HepG2 (cell line): ENCODE results near the gene PPA2. TPM values are rescaled to one million over a fixed set of nuclear protein-coding genes. Genes with fewer than 3 reads are reported as not detected.
A peak's percentile ranks its signal among the peaks of the same experiment; 100 is the strongest.

ENCODE experiments used
- CENPX ChIP-seq: sonication (generic); formaldehyde crosslinking; IDR thresholded peaks from 2 replicates; pipeline ENCODE4 v1.9.0; 2021; ENCODE audit warnings: mild to moderate bottlenecking, missing genetic modification reagents, moderate library complexity
- HOXA5 ChIP-seq: sonication (generic); formaldehyde crosslinking; IDR thresholded peaks from 2 replicates; pipeline ENCODE4 v1.4.0; 2020; ENCODE audit warnings: missing genetic modification reagents
- PLRG1 ChIP-seq: fragments of 450-650 bp; conservative IDR thresholded peaks from 2 replicates; pipeline ENCODE4 v1.6.1; 2016
- RAD21 ChIP-seq: fragments of 450-650 bp; formaldehyde crosslinking; IDR thresholded peaks from 2 replicates; pipeline ENCODE4 v1.5.0; 2020; ENCODE audit warnings: mild to moderate bottlenecking
- SIN3A ChIP-seq: IDR thresholded peaks from 2 replicates; pipeline ENCODE4 v1.6.1; 2011; ENCODE audit warnings: low read depth, mild to moderate bottlenecking, control low read depth, low read length, borderline replicate concordance
- SMC3 ChIP-seq: IDR thresholded peaks from 2 replicates; pipeline ENCODE4 v1.6.1; 2011; ENCODE audit warnings: low read length, improper control_type of control experiment
- SNAI1 ChIP-seq: sonication (generic); formaldehyde crosslinking; IDR thresholded peaks from 2 replicates; pipeline ENCODE4 v1.5.0; 2020; ENCODE audit warnings: mild to moderate bottlenecking, missing genetic modification reagents, borderline replicate concordance
- SRSF1 ChIP-seq: fragments of 200-400 bp; formaldehyde crosslinking; optimal IDR thresholded peaks from 2 replicates; pipeline ENCODE3; 2017; ENCODE audit warnings: mild to moderate bottlenecking, low read depth, low read length, moderate library complexity
- STAG1 ChIP-seq: sonication (generic); formaldehyde crosslinking; IDR thresholded peaks from 2 replicates; pipeline ENCODE4 v1.4.0; 2020; ENCODE audit warnings: missing genetic modification reagents
- ZNF17 ChIP-seq: sonication (generic); formaldehyde crosslinking; IDR thresholded peaks from 2 replicates; pipeline ENCODE4 v1.5.0; 2020; ENCODE audit warnings: mild to moderate bottlenecking, missing genetic modification reagents
- ZNF224 ChIP-seq: sonication (generic); formaldehyde crosslinking; IDR thresholded peaks from 2 replicates; pipeline ENCODE4 v1.5.0; 2020; ENCODE audit warnings: mild to moderate bottlenecking, missing genetic modification reagents
- ZNF230 ChIP-seq: sonication (generic); formaldehyde crosslinking; IDR thresholded peaks from 2 replicates; pipeline ENCODE4 v1.4.0; 2020; ENCODE audit warnings: mild to moderate bottlenecking, missing genetic modification reagents
- ZNF282 ChIP-seq: fragments of 450-650 bp; IDR thresholded peaks from 2 replicates; pipeline ENCODE4 v1.6.1; 2018; ENCODE audit not compliant: partially characterized antibody
- ZNF558 ChIP-seq: sonication (generic); formaldehyde crosslinking; IDR thresholded peaks from 2 replicates; pipeline ENCODE4 v1.9.0; 2022; ENCODE audit warnings: mild to moderate bottlenecking, missing genetic modification reagents, borderline replicate concordance
- ZNF850 ChIP-seq: sonication (generic); formaldehyde crosslinking; conservative IDR thresholded peaks from 2 replicates; pipeline ENCODE4 v1.9.0; 2021; ENCODE audit warnings: mild to moderate bottlenecking, missing genetic modification reagents
- polyA plus RNA-seq, 8 experiments: library from polyadenylated mRNA; depleted of rRNA in 3 of 8; stranded (reverse) in 7 of 8; unstranded in 1 of 8; fragments of >200 nt; fragmentation: Illumina TruSeq in 4 of 8; extraction: Trizol in 4 of 8; gene quantifications; 2 replicates each; pipeline versions ENCODE4 v1.2.1 to v1.2.3, GENCODE V29; 2011 to 2016; ENCODE audit warnings: low read depth in 4 of 8, missing spikeins in 1 of 8, mixed read lengths in 1 of 8; ENCODE audit not compliant: insufficient read depth in 1 of 8
- total RNA-seq, 5 experiments: library from RNA; depleted of rRNA; stranded (reverse); fragments of >200 nt; fragmentation: Illumina TruSeq; extraction: Trizol; gene quantifications; 2 replicates each; pipeline ENCODE4 v1.2.3, GENCODE V29; 2016; ENCODE audit warnings: low read depth in 1 of 5
- TF ChIP-seq, protein P1 (sequence below): IDR thresholded peaks from 2 replicates; pipeline ENCODE4 v1.6.1; 2016
- TF ChIP-seq, protein P2 (sequence below): sonication (generic); formaldehyde crosslinking; IDR thresholded peaks from 2 replicates; pipeline ENCODE4 v1.4.0; 2020; ENCODE audit warnings: missing genetic modification reagents, borderline replicate concordance
- TF ChIP-seq, protein P3 (sequence below): sonication (generic); formaldehyde crosslinking; IDR thresholded peaks from 2 replicates; pipeline ENCODE4 v1.8.1; 2023; ENCODE audit warnings: mild to moderate bottlenecking, missing genetic modification reagents
- TF ChIP-seq, protein P4 (sequence below): sonication (generic); formaldehyde crosslinking; IDR thresholded peaks from 2 replicates; pipeline ENCODE4 v1.5.0; 2020; ENCODE audit warnings: missing genetic modification reagents
- TF ChIP-seq, protein P5 (sequence below): IDR thresholded peaks from 2 replicates; pipeline ENCODE4 v1.6.1; 2016; ENCODE audit warnings: mild to moderate bottlenecking

The PPA2 gene
- total and polyA plus RNA-seq, 2 of the 13 experiments (the other 11 are each of a cell fraction or from before 2014, with no cell fraction given) = 44.2 to 70.6 TPM

DNA sequence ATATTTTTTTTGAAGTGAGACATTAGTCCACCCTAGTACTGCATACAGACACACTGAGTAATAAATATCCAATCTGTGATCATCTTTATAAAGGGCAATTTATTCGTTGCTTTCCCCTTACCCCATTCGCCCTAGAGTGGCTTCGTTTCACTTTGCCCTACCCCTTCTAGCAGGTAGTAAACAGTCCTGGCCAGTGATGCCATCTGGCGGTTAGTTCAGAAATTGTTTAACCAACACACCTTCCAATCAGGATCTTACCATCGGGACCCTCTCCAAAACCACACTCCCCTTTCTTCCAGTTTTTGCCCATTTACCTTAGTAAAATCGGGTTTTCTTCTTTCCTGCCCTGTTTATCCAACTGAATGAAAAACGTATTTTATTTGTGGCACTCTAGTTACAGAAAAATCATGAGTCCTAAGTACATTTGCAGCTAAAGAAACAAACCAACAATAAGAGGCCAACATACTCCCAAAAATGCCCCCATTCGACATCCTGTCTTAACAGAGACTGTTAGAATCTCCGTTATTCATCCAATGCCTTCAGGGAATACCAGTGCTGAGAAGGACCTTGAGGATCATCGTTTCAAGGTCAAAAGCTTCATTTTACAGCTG lies 2.2 kb downstream of the PPA2 start (continued):
- TF ChIP-seq, protein P1, sequence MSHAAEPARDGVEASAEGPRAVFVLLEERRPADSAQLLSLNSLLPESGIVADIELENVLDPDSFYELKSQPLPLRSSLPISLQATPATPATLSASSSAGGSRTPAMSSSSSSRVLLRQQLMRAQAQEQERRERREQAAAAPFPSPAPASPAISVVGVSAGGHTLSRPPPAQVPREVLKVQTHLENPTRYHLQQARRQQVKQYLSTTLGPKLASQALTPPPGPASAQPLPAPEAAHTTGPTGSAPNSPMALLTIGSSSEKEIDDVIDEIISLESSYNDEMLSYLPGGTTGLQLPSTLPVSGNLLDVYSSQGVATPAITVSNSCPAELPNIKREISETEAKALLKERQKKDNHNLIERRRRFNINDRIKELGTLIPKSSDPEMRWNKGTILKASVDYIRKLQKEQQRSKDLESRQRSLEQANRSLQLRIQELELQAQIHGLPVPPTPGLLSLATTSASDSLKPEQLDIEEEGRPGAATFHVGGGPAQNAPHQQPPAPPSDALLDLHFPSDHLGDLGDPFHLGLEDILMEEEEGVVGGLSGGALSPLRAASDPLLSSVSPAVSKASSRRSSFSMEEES (CRISPR knock-in tag) = no peak
- TF ChIP-seq ZNF17 (CRISPR knock-in tag) (no peak), SRSF1 (no peak), SMC3 (peak; percentile 85), ZNF224 (CRISPR knock-in tag) (no peak), ZNF282 (no peak), ZNF230 (CRISPR knock-in tag) (no peak), SIN3A (no peak), SNAI1 (no peak), ZNF850 (CRISPR knock-in tag) (no peak), HOXA5 (CRISPR knock-in tag) (no peak), ZNF558 (CRISPR knock-in tag) (no peak), RAD21 (peak; percentile 58; the same call in 1 of the 2 replicates), STAG1 (CRISPR knock-in tag) (peak; percentile 89), CENPX (no peak), PLRG1 (no peak)
- TF ChIP-seq, protein P2, sequence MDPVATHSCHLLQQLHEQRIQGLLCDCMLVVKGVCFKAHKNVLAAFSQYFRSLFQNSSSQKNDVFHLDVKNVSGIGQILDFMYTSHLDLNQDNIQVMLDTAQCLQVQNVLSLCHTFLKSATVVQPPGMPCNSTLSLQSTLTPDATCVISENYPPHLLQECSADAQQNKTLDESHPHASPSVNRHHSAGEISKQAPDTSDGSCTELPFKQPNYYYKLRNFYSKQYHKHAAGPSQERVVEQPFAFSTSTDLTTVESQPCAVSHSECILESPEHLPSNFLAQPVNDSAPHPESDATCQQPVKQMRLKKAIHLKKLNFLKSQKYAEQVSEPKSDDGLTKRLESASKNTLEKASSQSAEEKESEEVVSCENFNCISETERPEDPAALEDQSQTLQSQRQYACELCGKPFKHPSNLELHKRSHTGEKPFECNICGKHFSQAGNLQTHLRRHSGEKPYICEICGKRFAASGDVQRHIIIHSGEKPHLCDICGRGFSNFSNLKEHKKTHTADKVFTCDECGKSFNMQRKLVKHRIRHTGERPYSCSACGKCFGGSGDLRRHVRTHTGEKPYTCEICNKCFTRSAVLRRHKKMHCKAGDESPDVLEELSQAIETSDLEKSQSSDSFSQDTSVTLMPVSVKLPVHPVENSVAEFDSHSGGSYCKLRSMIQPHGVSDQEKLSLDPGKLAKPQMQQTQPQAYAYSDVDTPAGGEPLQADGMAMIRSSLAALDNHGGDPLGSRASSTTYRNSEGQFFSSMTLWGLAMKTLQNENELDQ (CRISPR knock-in tag) = no peak
- TF ChIP-seq, protein P3, sequence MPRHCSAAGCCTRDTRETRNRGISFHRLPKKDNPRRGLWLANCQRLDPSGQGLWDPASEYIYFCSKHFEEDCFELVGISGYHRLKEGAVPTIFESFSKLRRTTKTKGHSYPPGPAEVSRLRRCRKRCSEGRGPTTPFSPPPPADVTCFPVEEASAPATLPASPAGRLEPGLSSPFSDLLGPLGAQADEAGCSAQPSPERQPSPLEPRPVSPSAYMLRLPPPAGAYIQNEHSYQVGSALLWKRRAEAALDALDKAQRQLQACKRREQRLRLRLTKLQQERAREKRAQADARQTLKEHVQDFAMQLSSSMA (CRISPR knock-in tag) = no peak
- TF ChIP-seq, protein P4, sequence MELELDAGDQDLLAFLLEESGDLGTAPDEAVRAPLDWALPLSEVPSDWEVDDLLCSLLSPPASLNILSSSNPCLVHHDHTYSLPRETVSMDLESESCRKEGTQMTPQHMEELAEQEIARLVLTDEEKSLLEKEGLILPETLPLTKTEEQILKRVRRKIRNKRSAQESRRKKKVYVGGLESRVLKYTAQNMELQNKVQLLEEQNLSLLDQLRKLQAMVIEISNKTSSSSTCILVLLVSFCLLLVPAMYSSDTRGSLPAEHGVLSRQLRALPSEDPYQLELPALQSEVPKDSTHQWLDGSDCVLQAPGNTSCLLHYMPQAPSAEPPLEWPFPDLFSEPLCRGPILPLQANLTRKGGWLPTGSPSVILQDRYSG (CRISPR knock-in tag) = no peak
- TF ChIP-seq, protein P5, sequence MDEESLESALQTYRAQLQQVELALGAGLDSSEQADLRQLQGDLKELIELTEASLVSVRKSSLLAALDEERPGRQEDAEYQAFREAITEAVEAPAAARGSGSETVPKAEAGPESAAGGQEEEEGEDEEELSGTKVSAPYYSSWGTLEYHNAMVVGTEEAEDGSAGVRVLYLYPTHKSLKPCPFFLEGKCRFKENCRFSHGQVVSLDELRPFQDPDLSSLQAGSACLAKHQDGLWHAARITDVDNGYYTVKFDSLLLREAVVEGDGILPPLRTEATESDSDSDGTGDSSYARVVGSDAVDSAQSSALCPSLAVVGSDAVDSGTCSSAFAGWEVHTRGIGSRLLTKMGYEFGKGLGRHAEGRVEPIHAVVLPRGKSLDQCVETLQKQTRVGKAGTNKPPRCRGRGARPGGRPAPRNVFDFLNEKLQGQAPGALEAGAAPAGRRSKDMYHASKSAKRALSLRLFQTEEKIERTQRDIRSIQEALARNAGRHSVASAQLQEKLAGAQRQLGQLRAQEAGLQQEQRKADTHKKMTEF = peak; percentile 43; the same call in 1 of the 2 replicates
